K562 (cell line): ENCODE data around the gene AGPAT1. TPM values are rescaled to one million over a fixed set of nuclear protein-coding genes. Genes with fewer than 3 reads are reported as not detected.

ENCODE experiments used
- AFF1 ChIP-seq, 2 experiments: fragments of 450-650 bp; IDR thresholded peaks; 2 replicates each; pipeline ENCODE4 v1.6.1; 2018; ENCODE audit warnings: mild to moderate bottlenecking in 2 of 2, low read depth in 1 of 2; ENCODE audit not compliant: partially characterized antibody in 2 of 2
- ATF1 ChIP-seq, 2 experiments: fragments of 450-650 bp in 1 of 2; IDR thresholded peaks; 2 replicates each; pipeline ENCODE4 v1.6.1; 2016; ENCODE audit warnings: missing compliant biosample characterization in 1 of 2, missing genetic modification characterization in 1 of 2
- ATF4 ChIP-seq: fragments of 450-650 bp; formaldehyde crosslinking; IDR thresholded peaks from 2 replicates; pipeline ENCODE4 v1.4.0; 2022; ENCODE audit warnings: mild to moderate bottlenecking, moderate library complexity
- CEBPG ChIP-seq, 3 experiments: fragments of 200-800 bp in 1 of 3; sonication (Bioruptor generic) in 1 of 3; sonication (generic) in 1 of 3; formaldehyde crosslinking in 1 of 3; IDR thresholded peaks in 2 of 3; conservative IDR thresholded peaks in 1 of 3; 2 replicates each; pipeline versions ENCODE4 v1.6.1 to v1.8.0; 2016 to 2022; ENCODE audit warnings: missing compliant biosample characterization in 2 of 3, missing genetic modification characterization in 2 of 3, mild to moderate bottlenecking in 1 of 3, missing genetic modification reagents in 1 of 3
- COPS2 ChIP-seq: fragments of 450-650 bp; conservative IDR thresholded peaks from 2 replicates; pipeline ENCODE4 v1.6.1; 2016; ENCODE audit warnings: mild to moderate bottlenecking, moderate library complexity
- CSDE1 ChIP-seq, 2 experiments: fragments of 450-650 bp; IDR thresholded peaks; 2 replicates each; pipeline ENCODE4 v1.6.1; 2016; ENCODE audit warnings: mild to moderate bottlenecking in 1 of 2
- DMBX1 ChIP-seq: fragments of 250-450 bp; sonication (Bioruptor Pico); IDR thresholded peaks from 2 replicates; pipeline ENCODE4 v1.8.0; 2022; ENCODE audit warnings: inconsistent platforms, mild to moderate bottlenecking, moderate library complexity, borderline replicate concordance
- FUS ChIP-seq: fragments of 200-400 bp; formaldehyde crosslinking; optimal IDR thresholded peaks from 2 replicates; pipeline ENCODE3; 2017; ENCODE audit warnings: low read depth, low read length
- GTF2B ChIP-seq: IDR thresholded peaks from 2 replicates; pipeline ENCODE4 v1.6.1; 2011; ENCODE audit not compliant: insufficient read length; ENCODE audit errors: extremely low read depth
- KHSRP ChIP-seq: fragments of 450-650 bp; IDR thresholded peaks from 2 replicates; pipeline ENCODE4 v1.6.1; 2017
- MYNN ChIP-seq, 2 experiments: sonication (generic); formaldehyde crosslinking in 1 of 2; IDR thresholded peaks; 2 replicates each; pipeline versions ENCODE4 v1.5.0 to v1.6.1; 2016 to 2020; ENCODE audit warnings: antibody characterized with exemption in 1 of 2, missing genetic modification reagents in 1 of 2
- RHOXF2B ChIP-seq: fragments of 250-450 bp; sonication (Bioruptor Pico); conservative IDR thresholded peaks from 2 replicates; pipeline ENCODE4 v1.5.1; 2021
- SETDB1 ChIP-seq: IDR thresholded peaks from one replicate; pipeline ENCODE4 v1.6.1; 2012; ENCODE audit warnings: low read length, control low read depth, inconsistent platforms
- STAT5A ChIP-seq: IDR thresholded peaks from 2 replicates; pipeline ENCODE4 v1.6.1; 2012; ENCODE audit warnings: low read length, inconsistent platforms, borderline replicate concordance
- THAP12 ChIP-seq: fragments of 250-450 bp; sonication (Bioruptor Pico); IDR thresholded peaks from 2 replicates; pipeline ENCODE4 v1.9.0; 2021; ENCODE audit warnings: mild to moderate bottlenecking, inconsistent platforms
- XRCC4 ChIP-seq: IDR thresholded peaks from one replicate; pipeline ENCODE4 v1.6.1; 2011; ENCODE audit not compliant: insufficient read depth, insufficient read length; ENCODE audit errors: extremely low read depth
- ZNF77 ChIP-seq: fragments of 250-450 bp; sonication (Bioruptor Pico); IDR thresholded peaks from 2 replicates; pipeline ENCODE4 v1.5.0; 2020
- ZSCAN32 ChIP-seq: fragments of 450-650 bp; formaldehyde crosslinking; IDR thresholded peaks from 2 replicates; pipeline ENCODE4 v1.4.0; 2020; ENCODE audit warnings: mild to moderate bottlenecking, moderate library complexity
- polyA plus RNA-seq, 8 experiments: library from polyadenylated mRNA; depleted of rRNA in 4 of 8; stranded (reverse) in 5 of 8; unstranded in 3 of 8; fragments of >200 nt; fragmentation: Nextera tagmentation in 2 of 8; fragmentation: Illumina TruSeq in 1 of 8; extraction: Ambion mirVana in 2 of 8; extraction: Trizol in 1 of 8; gene quantifications; 2 replicates each; pipeline versions ENCODE4 v1.2.1 to v1.2.3, GENCODE V29; 2011 to 2014; ENCODE audit warnings: inconsistent platforms in 1 of 8, missing spikeins in 1 of 8
- total RNA-seq, 7 experiments: library from RNA; depleted of rRNA in 6 of 7; stranded (reverse); fragments of >200 nt in 6 of 7; fragmentation: Illumina TruSeq in 2 of 7; extraction: Trizol in 2 of 7; gene quantifications; 2 replicates each; pipeline versions ENCODE4 v1.2.1 to v1.2.3, GENCODE V29; 2011 to 2021; ENCODE audit warnings: low replicate concordance in 1 of 7

AGPAT1 gene
- total and polyA plus RNA-seq, 9 of the 15 experiments (the other 6 are each of a cell fraction or from before 2014, with no cell fraction given): 37.9 to 176 (median 69.4) TPM

- TF ChIP-seq GTF2B (no peak), CSDE1 (IDR thresholded peaks at IDR 0.05) (no peak), RHOXF2B (CRISPR knock-in tag) (no peak), AFF1 (IDR thresholded peaks at IDR 0.05; ENCODE audit: low read depth in 1 of 2, partially characterized antibody in 2 of 2) (peak in 1 of 2 experiments; percentile 32), DMBX1 (no peak), FUS (no peak), SETDB1 (no peak), KHSRP (no peak), MYNN (IDR thresholded peaks at IDR 0.05) (no peak), MYNN (CRISPR knock-in tag; IDR thresholded peaks at IDR 0.05) (no peak), CEBPG (CRISPR knock-in tag; IDR thresholded peaks at IDR 0.05) (no peak), CEBPG (tag; conservative IDR thresholded peaks at IDR 0.05 in 1 of 2, IDR thresholded peaks at IDR 0.05 in 1 of 2) (no peak), THAP12 (no peak), STAT5A (no peak), XRCC4 (no peak), ZSCAN32 (CRISPR knock-in tag) (no peak), ZNF77 (CRISPR knock-in tag) (no peak), ATF4 (CRISPR knock-in tag) (0 out of 2 replicates have a peak, but pooled peaks have one; percentile 35), ATF1 (CRISPR knock-in tag; IDR thresholded peaks at IDR 0.05) (no peak), ATF1 (tag; IDR thresholded peaks at IDR 0.05) (peak; percentile 93), COPS2 (no peak)
Observed at GRCh38 chr6:32127717-32128592, 47.9 kb downstream of the AGPAT1 start, which contains the start of gene ATF6B (continued).
